H1 (cell line): ENCODE measurements around the gene APOC4. TPM values are rescaled to one million over a fixed set of nuclear protein-coding genes. Genes with fewer than 3 reads are reported as not detected.
A peak's percentile ranks its signal among the peaks of the same experiment; 100 is the strongest.

ENCODE experiments used
- CTCF ChIA-PET: fragments of 300-600 bp; sonication (Branson Sonifier 250); formaldehyde crosslinking; loops from one replicate; lab custom pipeline; 2021; ENCODE audit not compliant: partially characterized antibody; lab: Charles Lee
- POLR2A ChIA-PET: fragments of 300-600 bp; sonication (Branson Sonifier 250); formaldehyde crosslinking; loops from one replicate; lab custom pipeline; 2021; ENCODE audit warnings: inconsistent platforms; ENCODE audit not compliant: partially characterized antibody; lab: Charles Lee
- DNase-seq, 2 experiments: peaks; one replicate each; pipeline versions ENCODE4 v3.0.0 to v3.0.0-alpha.2; 2010 to 2022; ENCODE audit warnings: low spot score in 2 of 2, low read depth in 1 of 2, mixed read lengths in 1 of 2
- FAIRE-seq: peaks from 2 replicates; lab custom pipeline; 2011; peaks lifted over from hg19 to GRCh38; lab: Jason Lieb, UNC
- H2AFZ ChIP-seq: 2 replicates; pipeline ENCODE4 v1.8.1; 2012; ENCODE audit warnings: low read length, inconsistent platforms
- H2AK5ac ChIP-seq: 2 replicates; pipeline ENCODE4 v1.6.1; 2013; ENCODE audit warnings: low read depth, low read length
- H2BK120ac ChIP-seq: replicated peaks from 2 replicates; pipeline ENCODE3; 2013; ENCODE audit warnings: low read depth, low read length, inconsistent platforms
- H2BK12ac ChIP-seq: 2 replicates; pipeline ENCODE4 v1.6.1; 2013; ENCODE audit warnings: low read depth, low read length
- H2BK15ac ChIP-seq: 2 replicates; pipeline ENCODE4 v1.6.1; 2013; ENCODE audit warnings: low read length
- H2BK20ac ChIP-seq: 2 replicates; pipeline ENCODE4 v1.6.1; 2013; ENCODE audit warnings: low read length
- H2BK5ac ChIP-seq: 2 replicates; pipeline ENCODE4 v1.6.1; 2013; ENCODE audit warnings: low read depth, low read length
- H3K14ac ChIP-seq: 2 replicates; pipeline ENCODE4 v1.6.1; 2013; ENCODE audit warnings: inconsistent platforms; ENCODE audit not compliant: insufficient read length
- H3K18ac ChIP-seq: 2 replicates; pipeline ENCODE4 v1.6.1; 2013; ENCODE audit warnings: low read length; ENCODE audit errors: extremely low read depth
- H3K23ac ChIP-seq: 2 replicates; pipeline ENCODE4 v1.6.1; 2013; ENCODE audit warnings: inconsistent platforms; ENCODE audit not compliant: insufficient read length
- H3K23me2 ChIP-seq: 2 replicates; pipeline ENCODE4 v1.6.1; 2013; ENCODE audit warnings: low read depth, low read length
- H3K27ac ChIP-seq: 2 replicates; pipeline ENCODE4 v1.6.1; 2011; ENCODE audit warnings: low read depth, low read length, inconsistent platforms
- H3K27me3 ChIP-seq, 4 experiments: replicated peaks in 1 of 4; 1 replicate in 1 of 4; 2 replicates in 3 of 4; pipeline versions ENCODE4 v1.6.1 to v1.8.1; 2011 to 2013; ENCODE audit warnings: low read length in 3 of 4, mild to moderate bottlenecking in 3 of 4, inconsistent platforms in 2 of 4, mixed read lengths in 2 of 4, moderate library complexity in 1 of 4; ENCODE audit not compliant: control insufficient read depth in 3 of 4, insufficient read depth in 3 of 4; ENCODE audit errors: extremely low read depth in 1 of 4
- H3K36me3 ChIP-seq, 4 experiments: 2 replicates each; pipeline versions ENCODE4 v1.6.1 to v1.8.1; 2011 to 2013; ENCODE audit warnings: mild to moderate bottlenecking in 4 of 4, low read length in 3 of 4, moderate library complexity in 2 of 4, control low read depth in 1 of 4, inconsistent platforms in 1 of 4; ENCODE audit not compliant: insufficient read depth in 4 of 4, control insufficient read depth in 2 of 4
- H3K4ac ChIP-seq: replicated peaks from 2 replicates; pipeline ENCODE3; 2013; ENCODE audit warnings: low read length, low read depth, mixed read lengths, inconsistent platforms; ENCODE audit not compliant: insufficient read length
- H3K4me1 ChIP-seq, 4 experiments: replicated peaks in 1 of 4; 1 replicate in 1 of 4; 2 replicates in 3 of 4; pipeline versions ENCODE4 v1.6.1 to v1.8.1; 2011 to 2013; ENCODE audit warnings: low read length in 3 of 4, inconsistent platforms in 2 of 4, mixed read lengths in 1 of 4; ENCODE audit not compliant: insufficient read depth in 4 of 4, control insufficient read depth in 3 of 4
- H3K4me2 ChIP-seq, 2 experiments: 2 replicates each; pipeline versions ENCODE4 v1.6.1 to v1.8.1; 2011 to 2013; ENCODE audit warnings: low read depth in 2 of 2, low read length in 2 of 2, control low read depth in 1 of 2, inconsistent platforms in 1 of 2, mild to moderate bottlenecking in 1 of 2; ENCODE audit not compliant: insufficient read depth in 1 of 2
- H3K4me3 ChIP-seq, 4 experiments: fragments of 200-600, 300-600 bp in 1 of 4; sonication (generic), shearing (Covaris generic), sonication (Bioruptor Twin) in 1 of 4; 2 replicates each; pipeline versions ENCODE4 v1.5.1 to v1.8.1; 2011 to 2016; ENCODE audit warnings: low read length in 4 of 4, low read depth in 3 of 4, control low read depth in 2 of 4, inconsistent platforms in 2 of 4, mild to moderate bottlenecking in 2 of 4, mixed read lengths in 1 of 4, moderate library complexity in 1 of 4; ENCODE audit not compliant: insufficient read depth in 2 of 4; ENCODE audit errors: extremely low read depth in 1 of 4
- H3K56ac ChIP-seq: replicated peaks from 2 replicates; pipeline ENCODE3; 2013; ENCODE audit warnings: low read depth, mild to moderate bottlenecking, mixed read lengths, low read length, inconsistent platforms; ENCODE audit not compliant: insufficient read length
- H3K79me1 ChIP-seq: 2 replicates; pipeline ENCODE4 v1.6.1; 2013; ENCODE audit warnings: low read depth, low read length, control low read depth
- H3K79me2 ChIP-seq, 2 experiments: 2 replicates each; pipeline versions ENCODE4 v1.6.1 to v1.8.1; 2012 to 2013; ENCODE audit warnings: low read length in 2 of 2, mild to moderate bottlenecking in 2 of 2, inconsistent platforms in 1 of 2; ENCODE audit not compliant: insufficient read depth in 2 of 2, control insufficient read depth in 1 of 2
- H3K9ac ChIP-seq, 4 experiments: replicated peaks in 1 of 4; 1 replicate in 1 of 4; 2 replicates in 3 of 4; pipeline versions ENCODE4 v1.6.1 to v1.8.1; 2011 to 2013; ENCODE audit warnings: low read depth in 3 of 4, low read length in 3 of 4, control low read depth in 2 of 4, mild to moderate bottlenecking in 2 of 4, moderate library complexity in 2 of 4, inconsistent platforms in 1 of 4; ENCODE audit errors: extremely low read depth in 1 of 4
- H3K9me3 ChIP-seq, 2 experiments: 2 replicates each; pipeline versions ENCODE4 v1.6.1 to v1.8.1; 2012 to 2013; ENCODE audit warnings: mild to moderate bottlenecking in 2 of 2, moderate library complexity in 2 of 2, control low read depth in 1 of 2, inconsistent platforms in 1 of 2, low read depth in 1 of 2, low read length in 1 of 2, mixed read lengths in 1 of 2; ENCODE audit not compliant: insufficient read depth in 2 of 2
- H4K20me1 ChIP-seq, 2 experiments: replicated peaks in 1 of 2; 2 replicates each; pipeline versions ENCODE3 to v1.8.1; 2011 to 2013; ENCODE audit warnings: inconsistent platforms in 2 of 2, low read length in 2 of 2, mild to moderate bottlenecking in 1 of 2; ENCODE audit not compliant: insufficient read depth in 2 of 2, control insufficient read depth in 1 of 2
- H4K5ac ChIP-seq: 2 replicates; pipeline ENCODE4 v1.6.1; 2013; ENCODE audit warnings: low read length, low read depth, mixed read lengths, inconsistent platforms; ENCODE audit not compliant: insufficient read length
- H4K8ac ChIP-seq: 2 replicates; pipeline ENCODE4 v1.8.0; 2013; ENCODE audit warnings: mild to moderate bottlenecking, moderate library complexity, low read length, inconsistent platforms; ENCODE audit not compliant: insufficient read depth; ENCODE audit errors: extremely low read depth
- H4K91ac ChIP-seq: replicated peaks from 2 replicates; pipeline ENCODE3; 2013; ENCODE audit warnings: low read length, mixed read lengths, inconsistent platforms; ENCODE audit not compliant: insufficient read length
- CTCF ChIP-seq, 3 experiments: IDR thresholded peaks; 1 replicate in 2 of 3; 2 replicates in 1 of 3; pipeline versions ENCODE4 v1.5.1 to v1.6.1; 2011; ENCODE audit warnings: low read length in 3 of 3, mild to moderate bottlenecking in 3 of 3, inconsistent platforms in 2 of 3, low read depth in 1 of 3, moderate library complexity in 1 of 3; ENCODE audit not compliant: insufficient read depth in 1 of 3; ENCODE audit errors: control extremely low read depth in 1 of 3
- KDM1A ChIP-seq: fragments of 200-600, 300-600 bp; sonication (generic); IDR thresholded peaks from 2 replicates; pipeline ENCODE4 v1.7.1; 2016; ENCODE audit warnings: mild to moderate bottlenecking, low read length, borderline replicate concordance
- RAD21 ChIP-seq, 2 experiments: IDR thresholded peaks in 1 of 2; conservative IDR thresholded peaks in 1 of 2; 2 replicates each; pipeline ENCODE4 v1.6.1; 2011; ENCODE audit warnings: low read depth in 2 of 2, low read length in 2 of 2, improper control_type of control experiment in 1 of 2, inconsistent platforms in 1 of 2, mild to moderate bottlenecking in 1 of 2, moderate library complexity in 1 of 2
- SP1 ChIP-seq: IDR thresholded peaks from 2 replicates; pipeline ENCODE4 v1.6.1; 2011; ENCODE audit warnings: low read depth, low read length
- TBP ChIP-seq: IDR thresholded peaks from 2 replicates; pipeline ENCODE4 v1.6.1; 2011; ENCODE audit warnings: low read depth, low read length, improper control_type of control experiment
- YY1 ChIP-seq: IDR thresholded peaks from 2 replicates; pipeline ENCODE4 v1.6.1; 2011; ENCODE audit warnings: low read depth, mild to moderate bottlenecking, low read length
- WGBS, 2 experiments: shearing (Covaris generic) in 1 of 2; methylation state at CpG; one replicate each; pipeline versions ENCODE4 v1.1.6 to v1.1.7; 2013 to 2015; ENCODE audit warnings: low lambda C conversion rate in 2 of 2, mixed read lengths in 2 of 2, inconsistent platforms in 1 of 2, low coverage in 1 of 2, missing lambda C conversion rate in 1 of 2; ENCODE audit not compliant: insufficient replicate concordance in 2 of 2, insufficient coverage in 1 of 2, insufficient read length in 1 of 2; ENCODE audit errors: extremely low coverage in 1 of 2, missing lambda C conversion rate in 1 of 2; 5-methylcytosine and 5-hydroxymethylcytosine counted together
- polyA plus RNA-seq, 7 experiments: library from polyadenylated mRNA; depleted of rRNA in 3 of 7; stranded (reverse) in 5 of 7; unstranded in 2 of 7; fragments of >200 nt in 5 of 7; fragments of 200-250 nt in 2 of 7; gene quantifications; 1 replicate in 5 of 7; 2 replicates in 1 of 7; 4 replicates in 1 of 7; pipeline versions ENCODE4 v1.2.1 to v1.2.3, GENCODE V29; 2011 to 2013; ENCODE audit warnings: missing spikeins in 2 of 7, mixed read lengths in 2 of 7
- total RNA-seq: library from RNA; stranded (reverse); fragmentation: NEBNext Ultra II Directional; extraction: Animal tissue kit (Norgen Biotek cat#: 25700); gene quantifications from 2 replicates; pipeline ENCODE4 v1.2.1, GENCODE V29; 2021

APOC4 gene
- total and polyA plus RNA-seq, 2 of the 8 experiments (the other 6 are each of a cell fraction or from before 2014, with no cell fraction given), result not detected

- Histone ChIP-seq H3K79me1 (peaks cover 8% of the 10 kb centered on the region), H3K4ac (no peak overlapping the region), H3K27ac (no peak overlapping the region), H4K91ac (no peak overlapping the region), H3K18ac (peak overlapping the region; percentile 19; the same call in 1 of the 2 replicates), H3K14ac (no peak overlapping the region), H2BK12ac (no peak overlapping the region), H2BK15ac (no peak overlapping the region), H3K23me2 (peaks cover 12% of the 10 kb centered on the region; the same call in 1 of the 2 replicates), H4K8ac (no peak overlapping the region), H3K4me2 (no peak overlapping the region), H3K23ac (no peak overlapping the region), H2BK5ac (no peak overlapping the region), H4K5ac (no peak overlapping the region), H3K9me3 (no peaks in the 10 kb centered on the region), H3K9ac (no peak overlapping the region; a peak in 1 of 7 replicates), H2BK120ac (peak overlapping the region; percentile 69), H2AFZ (no peak overlapping the region), H3K56ac (no peak overlapping the region), H2AK5ac (no peak overlapping the region), H3K36me3 (no peaks in the 10 kb centered on the region), H4K20me1 (peaks cover 3 to 9% of the 10 kb centered on the region in 2 experiments), H3K4me3 (no peak overlapping the region), H2BK20ac (no peak overlapping the region), H3K79me2 (peaks cover 9 to 14% of the 10 kb centered on the region in 2 experiments), H3K4me1 (peaks cover 0 to 6% (median 5%) of the 10 kb centered on the region in 4 experiments; a peak in 5 of 7 replicates), H3K27me3 (no peaks in the 10 kb centered on the region)
- 60% methylated on average over 13 of the region's 13 CpGs; no CpG with 5 or more reads in 1 of the 2 experiments for WGBS, 2 experiments
- peak; percentile 66 to 75 for TF ChIP-seq RAD21 (IDR thresholded peaks at IDR 0.05 in 1 of 2, conservative IDR thresholded peaks at IDR 0.05 in 1 of 2; ENCODE audit: low read depth in 2 of 2, low read length in 2 of 2)
- TF ChIP-seq TBP, result no peak
- TF ChIP-seq CTCF (IDR thresholded peaks at IDR 0.05; ENCODE audit: control extremely low read depth in 1 of 3, insufficient read depth in 1 of 3, low read depth in 1 of 3, low read length in 3 of 3), result peak; percentile 13 to 79 (median 70)
- TF ChIP-seq YY1, result 0 out of 2 replicates have a peak, but pooled peaks have one; percentile 27
- TF ChIP-seq SP1, result no peak
- TF ChIP-seq KDM1A, result peak; percentile 73; the same call in 1 of the 2 replicates
- DNase-seq, result peak in 1 of 2 experiments; percentile 76
- ChIA-PET POLR2A (interaction anchor here (0.7 to 11.6 kb wide), 6 partner anchors 37 to 123 kb away, joined by 3 to 121 read pairs (median 4); partner anchors contain the start of gene APOE), CTCF (interaction anchor here (0.7 to 8.3 kb wide), 19 partner anchors 9 to 381 kb away, joined by 3 to 201 read pairs (median 4); partner anchors contain the start of genes APOC1 and APOE)
- no peak for FAIRE-seq
Observed at GRCh38 chr19:44951179-44952159, 9.4 kb downstream of the APOC4 start.
